Fibroblast of skin of left quadriceps (primary cell): Measurements from ENCODE around the gene C19orf33.

Experiments
- DNase-seq, 2 experiments: peaks; one replicate each; pipeline ENCODE4 v3.0.0-alpha.2; 2013; ENCODE audit warnings: low read depth in 2 of 2

C19orf33 gene

GRCh38 chr19:38308926-38309614 lies 5.0 kb downstream of the C19orf33 start:
- DNase-seq, result no peak

- no peak for DNase-seq
These were observed 5.7 kb downstream of the C19orf33 start for GRCh38 chr19:38309615-38310278.

- DNase-seq, result no peak
These were observed 6.2 kb downstream of the C19orf33 start for GRCh38 chr19:38310279-38310670.

DNA sequence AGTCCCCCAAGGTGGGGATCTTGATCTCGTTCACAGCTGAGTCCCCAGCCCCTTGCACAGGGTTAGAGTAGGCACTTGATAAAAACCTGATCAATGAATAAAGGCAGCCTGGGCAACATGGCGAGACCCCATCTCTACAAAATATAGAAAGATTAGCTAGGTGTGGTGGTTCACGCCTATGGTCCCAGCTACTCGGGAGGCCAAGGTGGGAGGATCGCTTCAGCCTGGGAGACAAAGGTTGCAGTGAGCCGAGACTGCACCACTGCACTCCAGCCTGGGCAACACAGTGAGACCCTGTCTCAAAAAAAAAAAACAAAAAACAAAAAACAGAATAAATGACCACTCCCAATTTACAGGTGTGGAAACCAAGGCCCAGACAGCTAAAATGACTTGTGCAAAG lies 6.9 kb downstream of the C19orf33 start:
- no peak for DNase-seq

DNA sequence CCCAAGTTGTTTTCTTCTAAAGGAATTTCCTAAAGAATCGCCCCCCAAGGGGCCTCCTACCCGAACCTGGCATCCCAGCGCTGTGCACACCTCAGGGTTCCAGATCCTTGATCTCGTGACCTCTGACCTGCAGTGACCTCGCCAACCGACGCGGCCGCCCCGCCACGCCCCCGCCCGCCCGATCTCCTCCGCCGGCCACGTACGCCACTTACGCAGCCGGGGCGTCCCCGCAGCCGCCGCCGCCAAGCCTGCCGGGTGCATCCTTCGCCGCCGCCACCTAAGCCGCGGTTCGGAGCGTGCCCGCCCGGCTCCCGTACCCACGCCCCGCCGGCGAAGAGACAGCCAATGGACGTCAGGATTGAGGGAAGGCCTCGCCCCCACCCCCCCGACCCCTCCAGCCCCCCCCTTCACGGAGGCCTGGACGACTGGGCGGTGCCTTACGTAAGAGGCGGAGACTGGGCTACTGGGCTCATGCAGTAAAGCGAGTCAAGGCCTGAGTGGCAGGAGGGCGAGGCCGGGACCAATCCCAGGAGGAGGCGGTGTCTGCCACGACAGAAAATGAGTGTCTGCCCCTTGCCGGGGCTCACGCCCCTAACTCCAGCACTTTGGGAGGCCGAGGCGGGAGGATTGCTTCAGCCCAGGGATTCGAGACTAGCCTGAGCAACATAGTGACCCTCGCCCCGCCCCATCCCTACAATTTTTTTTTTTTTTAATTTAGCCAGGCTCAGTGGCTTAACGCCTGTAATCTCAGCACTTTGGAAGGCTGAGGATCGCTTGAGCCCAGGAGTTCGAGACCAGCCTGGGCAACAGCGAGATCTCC lies 11.8 kb downstream of the C19orf33 start, which contains the start of gene YIF1B:
TSS of gene YIF1B (minus strand) at position 291 of the 820 bp plus-strand sequence. CDS start at position 261, 30 bp downstream.
- DNase-seq, result peak; percentile 92 to 93

GRCh38 chr19:38316477-38317067 lies 12.5 kb downstream of the C19orf33 start:
- DNase-seq, result no peak

DNA sequence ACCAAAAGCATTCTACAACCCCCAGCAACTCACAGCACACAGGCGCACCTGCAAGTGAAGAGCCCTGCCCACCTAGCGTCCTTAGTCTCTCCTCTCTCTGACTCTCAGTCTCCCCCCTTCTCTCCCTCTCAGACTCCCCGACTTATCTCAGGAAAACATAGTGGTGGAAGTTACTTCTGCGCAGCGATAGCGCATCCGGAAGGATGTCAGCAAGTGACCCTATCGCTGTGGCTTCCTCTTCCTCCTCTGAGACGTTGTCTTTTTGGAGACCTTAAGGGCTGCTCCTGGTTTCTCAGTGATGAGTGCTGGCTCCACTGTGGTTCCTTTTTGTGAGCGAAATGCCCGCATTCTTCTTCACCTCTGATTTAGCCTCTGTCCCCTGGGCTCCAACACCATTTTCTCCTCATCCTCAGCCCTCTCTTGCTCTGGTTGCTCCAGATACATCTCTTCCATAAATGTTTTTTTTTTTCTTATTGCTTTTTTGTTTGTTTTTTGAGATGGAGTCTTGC lies 13.1 kb downstream of the C19orf33 start:
- DNase-seq, result no peak

DNA sequence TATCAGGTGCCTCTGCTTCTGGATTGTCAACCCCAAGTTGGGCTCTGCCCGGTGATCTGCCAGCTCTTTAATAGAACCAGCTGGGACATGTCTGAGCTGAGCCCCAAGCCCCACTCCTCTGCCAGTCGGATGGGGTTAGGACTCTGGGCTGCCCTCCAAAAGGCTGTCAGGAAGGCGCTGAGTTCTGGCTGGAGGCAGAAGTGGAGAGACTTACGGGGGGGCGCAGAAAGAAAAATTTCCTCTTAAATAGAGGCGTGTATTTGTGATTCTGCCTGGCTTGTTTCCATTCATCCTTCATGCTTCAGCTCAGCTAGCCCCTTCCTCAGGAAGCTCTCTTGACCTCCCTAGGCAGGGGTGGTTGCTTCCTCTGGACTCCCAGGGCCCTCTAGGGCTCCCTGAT lies 14.6 kb downstream of the C19orf33 start:
- DNase-seq, result no peak

GRCh38 chr19:38319421-38320258 lies 15.6 kb downstream of the C19orf33 start, which contains the start of gene KCNK6:
Gene KCNK6, plus strand, starts transcription at chr19:38319845. Its CDS starts 106 bp downstream, at chr19:38319951.
- DNase-seq, result no peak

DNA sequence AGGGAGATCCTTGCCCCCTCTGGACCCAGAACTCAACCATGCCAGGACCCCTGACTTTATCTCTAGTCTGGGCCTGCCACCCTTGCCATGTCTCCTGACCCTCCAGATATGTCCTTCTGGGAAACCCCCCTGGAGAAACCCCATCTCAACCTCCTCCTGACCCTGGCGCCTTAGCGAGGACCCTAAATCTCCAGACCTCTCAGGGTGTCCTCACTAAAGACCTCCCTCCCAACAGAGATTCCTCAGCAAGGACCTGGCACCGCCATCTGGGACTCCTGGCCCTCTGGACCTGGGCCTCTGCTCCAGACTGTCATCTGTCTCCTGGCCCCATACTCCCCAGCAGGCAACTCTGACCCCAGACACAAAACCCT lies 16.9 kb downstream of the C19orf33 start:
- DNase-seq, result no peak

DNA sequence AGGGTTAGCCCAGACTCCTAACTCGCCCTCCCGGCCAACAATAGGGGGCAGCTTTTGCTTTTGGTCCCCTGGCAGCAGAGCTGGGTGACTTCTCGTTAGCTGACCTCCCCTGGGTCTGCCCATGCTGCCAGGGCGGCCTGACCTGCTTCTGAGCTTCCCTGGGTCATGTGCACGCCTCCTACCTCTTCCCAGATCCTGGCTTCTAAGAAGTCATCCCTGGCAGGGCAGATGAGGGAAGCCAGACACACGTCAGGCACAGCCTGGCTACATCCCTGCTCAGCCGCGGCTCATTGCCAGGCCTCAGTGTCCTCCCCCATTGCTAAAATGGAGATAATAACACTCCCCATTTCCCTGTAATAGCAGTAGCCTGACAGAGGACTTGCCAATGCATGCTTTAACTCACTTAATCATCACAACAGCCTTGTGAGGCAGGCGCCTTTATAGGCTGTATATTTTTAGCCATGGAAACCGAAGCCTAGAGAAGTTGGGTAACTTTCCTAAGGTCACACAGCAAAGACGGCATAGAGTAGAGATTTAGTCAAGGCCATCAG lies 17.7 kb downstream of the C19orf33 start:
- DNase-seq, result no peak

DNA sequence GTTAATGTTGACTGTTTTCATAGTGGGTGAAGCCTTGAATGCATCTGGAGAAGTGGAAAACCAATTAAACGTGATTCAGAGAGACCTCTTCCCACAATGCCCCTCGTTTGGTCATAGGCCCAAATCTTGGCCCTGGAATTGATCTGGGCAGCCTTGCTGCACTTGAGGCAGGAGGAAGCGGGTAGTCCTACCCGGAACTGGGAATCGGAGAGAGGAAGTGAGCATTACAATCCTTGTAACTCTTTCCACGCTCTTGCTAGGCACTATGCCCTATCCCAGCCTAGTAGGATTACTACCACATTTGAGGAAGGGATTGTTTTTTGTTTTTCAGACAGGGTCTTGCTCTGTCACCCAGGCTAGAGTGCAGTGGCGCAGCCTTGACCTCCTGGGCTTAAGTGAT lies 19.2 kb downstream of the C19orf33 start:
- no peak for DNase-seq

DNA sequence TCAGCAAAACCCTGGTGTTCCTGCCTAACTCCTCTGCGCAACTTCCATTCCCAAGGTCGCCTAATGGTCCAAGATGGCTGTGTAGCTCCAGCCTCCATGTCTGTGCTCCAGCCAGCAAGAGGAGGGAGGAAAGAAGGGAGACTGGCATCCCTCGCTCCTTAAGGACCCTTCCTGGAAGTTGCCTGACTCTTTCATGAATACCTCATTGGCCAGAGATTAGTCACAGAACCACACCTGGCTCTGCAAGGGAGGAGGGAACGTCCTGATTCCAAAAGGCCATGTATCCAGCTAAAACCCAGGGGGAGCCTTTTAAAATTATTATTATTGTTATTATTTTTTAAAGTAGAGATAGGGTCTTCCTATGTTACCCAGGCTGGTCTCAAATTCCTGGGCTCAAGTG lies 20.4 kb downstream of the C19orf33 start:
- DNase-seq, result no peak

GRCh38 chr19:38326591-38326990 lies 22.5 kb downstream of the C19orf33 start:
- DNase-seq, result no peak

DNA sequence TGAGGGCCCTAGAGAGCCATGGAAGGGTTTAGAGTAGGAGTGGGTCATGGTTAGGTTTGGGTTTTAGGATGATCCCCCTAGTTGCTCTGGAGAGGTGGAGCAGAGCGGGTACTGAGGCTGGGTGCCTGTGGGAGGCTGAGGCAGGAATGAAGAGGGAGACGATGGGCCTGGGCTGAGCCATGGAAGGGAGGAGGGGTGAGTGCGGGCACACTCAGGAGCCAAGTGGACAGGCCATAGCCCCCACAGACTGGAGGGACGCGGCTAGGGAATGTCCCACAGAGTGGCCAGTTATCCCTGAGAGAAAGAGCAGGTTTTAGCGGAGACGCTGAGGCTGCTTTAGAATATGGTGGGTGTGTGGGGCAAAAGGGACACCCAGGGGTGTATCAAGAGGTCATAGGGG lies 25.6 kb downstream of the C19orf33 start:
- no peak for DNase-seq

DNA sequence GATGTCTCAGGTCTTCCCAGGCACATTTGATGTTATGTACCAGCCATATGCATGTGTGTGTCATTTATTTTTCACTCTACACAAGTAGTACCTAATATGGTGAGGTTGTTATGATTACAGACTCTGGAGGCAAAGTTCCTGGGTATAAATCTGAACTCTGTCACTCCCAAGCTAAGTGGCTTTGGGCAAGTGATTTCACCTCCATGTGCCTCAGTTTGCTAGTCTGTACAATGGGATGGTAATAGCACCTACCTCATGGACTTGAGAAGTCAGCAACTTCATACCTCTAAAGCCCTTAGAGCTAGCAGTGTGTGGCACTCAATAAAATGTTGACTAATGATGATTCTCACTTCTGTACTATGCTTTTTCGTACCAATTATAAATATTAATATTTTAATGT lies 27.7 kb downstream of the C19orf33 start:
- DNase-seq, result no peak

DNA sequence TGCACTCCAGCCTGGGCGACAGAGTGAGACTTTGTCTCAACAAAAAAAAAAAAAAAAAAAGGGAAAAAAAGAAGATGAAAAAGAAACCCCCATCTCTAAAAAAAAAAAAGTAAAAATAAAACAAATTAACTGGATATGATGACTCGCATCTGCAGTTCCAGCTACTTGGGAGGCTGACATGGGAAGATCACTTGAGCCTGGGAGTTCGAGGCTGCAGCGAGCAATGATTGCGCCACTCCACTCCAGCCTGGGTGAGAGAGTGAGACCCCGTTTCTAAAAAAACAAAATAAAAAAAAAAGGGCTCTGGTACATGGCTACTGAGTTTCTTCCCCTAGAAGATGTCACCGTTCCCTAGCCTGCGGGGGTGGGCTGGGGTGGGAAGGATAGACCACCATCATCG lies 29.2 kb downstream of the C19orf33 start:
- DNase-seq, result no peak

- DNase-seq, result peak; percentile 82 to 87
These were observed 32.0 kb downstream of the C19orf33 start for GRCh38 chr19:38335949-38336637.

- peak; percentile 54 to 55 for DNase-seq
These were observed 32.7 kb downstream of the C19orf33 start for GRCh38 chr19:38336638-38337359.

DNA sequence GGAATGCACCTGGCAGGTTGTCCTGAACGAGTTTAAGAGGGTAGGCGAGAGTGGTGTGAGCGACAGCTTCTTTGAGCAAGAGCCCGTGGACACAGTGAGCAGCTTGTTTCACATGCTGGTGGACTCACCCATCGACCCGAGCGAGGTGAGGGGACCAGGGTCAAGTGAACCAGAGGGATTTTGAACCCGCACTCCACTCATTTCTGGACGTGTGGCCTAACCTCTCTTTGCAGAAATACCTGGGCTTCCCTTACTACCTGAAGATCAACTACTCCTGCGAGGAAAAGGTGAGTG lies 33.3 kb downstream of the C19orf33 start:
- DNase-seq, result no peak
